GM19099 (cell line): ENCODE measurements around the gene PRKCQ.

Experiments used
- POLR2A ChIP-seq: IDR thresholded peaks from 3 replicates; pipeline ENCODE4 v1.6.1; 2011; ENCODE audit warnings: low read depth; ENCODE audit not compliant: insufficient read length; ENCODE audit errors: extremely low read depth

PRKCQ gene

DNA sequence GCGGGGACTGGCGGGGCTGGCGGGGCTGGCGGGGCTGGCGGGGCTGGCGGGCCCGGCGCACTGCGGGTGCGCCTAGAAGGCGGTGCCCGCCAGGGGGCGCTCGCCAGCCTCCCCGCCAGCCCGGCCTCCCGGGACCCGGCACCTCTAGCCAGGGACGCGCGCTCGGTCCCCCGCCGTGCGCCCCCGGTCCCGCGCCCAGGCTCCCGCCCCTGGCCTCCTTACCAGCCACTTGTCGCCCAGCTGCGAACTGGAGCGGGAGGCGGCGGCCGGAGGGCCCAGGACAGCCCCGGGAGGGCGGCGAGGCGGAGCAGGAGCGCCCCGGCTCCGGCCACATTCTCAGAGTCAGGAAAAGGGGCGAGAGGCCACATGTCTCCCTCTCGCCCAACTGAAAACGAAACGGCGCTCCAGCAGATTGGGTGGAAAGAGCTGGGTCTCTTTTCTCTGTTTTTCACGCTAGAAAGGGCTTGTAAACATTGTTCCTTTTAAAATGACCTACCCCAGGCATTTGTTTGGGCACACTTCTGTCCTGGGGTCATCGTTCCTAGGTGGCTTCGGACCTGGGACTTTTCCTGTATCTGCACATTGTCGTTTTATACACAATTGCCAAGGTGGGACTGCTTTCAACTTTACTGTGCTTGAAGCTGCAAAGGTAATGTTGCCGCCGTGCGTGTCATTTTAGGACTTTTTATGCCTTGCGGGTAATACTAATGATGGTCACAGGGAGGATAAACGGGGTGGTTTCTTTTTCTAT lies 378 bp upstream of the PRKCQ start:
- no peak for TF ChIP-seq POLR2A

DNA sequence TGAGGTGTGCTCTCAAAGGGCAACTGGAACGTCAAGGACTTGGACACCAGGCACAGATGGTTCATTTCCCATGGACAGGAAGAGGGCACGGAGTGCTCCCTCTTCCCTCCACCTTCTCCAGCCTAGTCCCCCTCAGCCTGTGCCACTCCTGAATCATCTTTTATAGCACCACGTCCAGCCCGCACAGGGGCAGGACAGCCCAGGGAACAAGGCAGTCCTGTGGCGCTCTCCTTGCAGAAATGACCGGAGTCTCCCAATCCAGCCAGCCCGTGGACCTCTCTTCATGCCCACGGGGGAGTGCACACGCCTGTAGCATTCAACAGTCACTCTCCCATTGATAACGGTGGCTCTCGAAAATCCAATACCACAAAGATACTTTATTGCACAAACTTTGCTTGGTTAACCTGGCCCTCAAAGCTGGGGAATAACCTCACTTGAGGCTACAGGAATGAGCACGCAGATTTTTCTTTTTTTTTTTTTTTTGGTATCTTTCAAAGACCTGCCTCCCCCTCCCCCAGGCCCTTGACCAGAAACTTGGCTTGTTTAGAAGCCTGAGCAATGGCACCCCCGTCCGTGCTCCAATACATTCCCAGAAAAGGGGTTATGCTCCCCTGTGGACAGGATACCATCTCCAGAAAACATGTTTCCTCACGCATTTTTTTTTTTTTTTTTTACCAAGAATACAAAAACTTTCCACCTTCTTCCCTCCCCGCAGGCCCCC lies 733 bp downstream of the PRKCQ start:
- TF ChIP-seq POLR2A = no peak

DNA sequence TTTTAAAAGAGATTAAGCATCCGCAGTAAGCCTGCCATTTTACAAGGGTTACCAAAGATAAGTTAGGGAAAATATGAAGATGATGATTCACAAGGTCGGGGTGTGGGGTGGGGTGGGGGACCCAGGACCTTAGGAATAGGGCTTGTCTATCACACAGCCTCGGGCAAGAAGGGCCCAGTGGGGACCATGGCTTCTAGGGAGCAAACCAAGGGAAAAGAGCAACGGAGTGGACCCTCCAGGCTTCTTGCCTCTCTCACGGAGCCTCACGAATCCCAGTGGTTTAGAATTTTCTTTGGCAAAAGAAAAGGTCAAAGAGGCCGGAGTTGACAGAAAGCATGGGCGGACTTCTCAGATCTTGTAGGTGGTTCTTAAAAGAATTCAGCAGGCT lies 1.3 kb downstream of the PRKCQ start:
- no peak for TF ChIP-seq POLR2A

GRCh38 chr10:6578251-6578771 lies 1.8 kb downstream of the PRKCQ start:
- TF ChIP-seq POLR2A = no peak

DNA sequence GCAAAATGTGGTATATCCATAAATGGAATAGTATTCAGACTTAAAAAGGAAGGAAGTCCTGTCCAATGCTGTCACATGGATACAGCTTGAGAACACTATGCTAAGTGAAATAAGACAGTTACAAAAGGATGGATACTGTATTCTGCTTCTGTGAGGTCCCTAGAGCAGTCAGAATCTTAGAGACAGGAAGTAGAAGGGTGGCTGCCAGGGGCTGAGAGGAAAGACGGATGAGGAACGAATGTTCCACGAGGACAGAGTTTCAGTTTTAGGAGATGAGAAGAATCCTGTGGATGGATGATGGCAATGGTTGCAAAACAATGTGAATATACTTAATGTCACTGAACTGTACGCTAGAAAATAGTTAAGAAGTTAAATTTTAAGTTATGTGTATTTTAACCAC lies 3.8 kb downstream of the PRKCQ start:
- TF ChIP-seq POLR2A = no peak

GRCh38 chr10:6574664-6575176 lies 5.4 kb downstream of the PRKCQ start:
- TF ChIP-seq POLR2A = no peak

DNA sequence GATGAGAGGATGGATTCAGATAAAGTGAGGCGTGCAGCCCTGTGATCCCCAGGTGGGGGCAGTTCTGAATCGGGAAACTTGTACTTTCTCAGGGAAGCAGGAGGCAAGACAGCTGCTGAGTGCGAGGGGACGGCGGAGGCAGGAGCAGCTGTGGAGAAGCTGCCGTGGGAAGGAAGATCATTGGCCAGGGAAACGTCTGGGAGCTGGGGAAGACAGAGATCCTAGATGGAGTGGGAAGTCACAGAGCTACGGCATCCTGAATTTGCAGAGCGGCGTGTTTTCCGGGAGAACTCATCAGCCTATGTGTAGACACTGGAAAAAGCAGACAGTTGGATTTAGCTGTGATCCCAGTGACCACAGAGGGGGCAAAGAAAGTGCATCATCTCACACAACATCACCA lies 9.2 kb downstream of the PRKCQ start:
- TF ChIP-seq POLR2A = no peak

DNA sequence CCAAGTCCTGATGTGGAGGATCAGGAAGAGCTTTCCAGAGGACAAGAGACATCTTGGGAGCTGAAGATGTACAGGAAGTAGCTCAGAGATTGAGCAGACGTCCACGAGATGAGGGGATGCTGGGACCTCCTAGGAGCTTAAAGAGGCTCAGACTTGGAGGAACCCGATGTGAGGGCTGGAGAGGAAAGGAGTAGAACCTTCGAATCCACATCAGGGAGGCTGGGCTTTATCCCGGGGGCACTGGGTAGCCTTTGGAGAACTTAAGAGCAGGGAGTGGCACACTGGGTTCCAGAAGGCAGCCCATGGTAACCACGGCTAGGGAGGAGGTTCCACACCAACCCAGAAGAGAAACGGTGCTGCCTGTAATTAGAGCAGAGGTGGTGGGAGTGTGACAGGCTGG lies 10.8 kb downstream of the PRKCQ start:
- TF ChIP-seq POLR2A = no peak

- TF ChIP-seq POLR2A = no peak
These were observed 12.2 kb downstream of the PRKCQ start for GRCh38 chr10:6567884-6568283.

- TF ChIP-seq POLR2A = no peak
These were observed 12.8 kb downstream of the PRKCQ start for GRCh38 chr10:6567203-6567703.

DNA sequence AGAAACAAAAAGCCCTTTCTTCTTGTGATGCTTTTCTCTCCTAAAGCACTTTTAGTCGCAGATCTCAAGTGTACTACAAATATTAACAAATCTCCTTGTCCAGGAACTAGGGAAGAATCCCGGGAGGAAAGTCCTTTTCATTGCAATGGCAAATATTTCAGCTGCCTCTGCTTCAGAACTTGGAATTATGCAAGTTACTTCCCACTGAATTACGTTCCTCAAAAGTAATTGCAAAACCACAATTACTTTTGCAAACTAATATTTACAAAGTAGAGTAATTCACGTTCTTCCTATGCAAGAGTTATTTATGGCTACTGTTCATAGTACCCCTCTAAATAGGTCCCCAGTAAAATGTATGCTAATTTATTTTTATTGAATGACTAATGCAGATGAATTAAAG lies 14.5 kb downstream of the PRKCQ start:
- no peak for TF ChIP-seq POLR2A

GRCh38 chr10:6564367-6564766 lies 15.7 kb downstream of the PRKCQ start:
- no peak for TF ChIP-seq POLR2A

- TF ChIP-seq POLR2A = no peak
These were observed 16.3 kb downstream of the PRKCQ start for GRCh38 chr10:6563731-6564130.

GRCh38 chr10:6563075-6563474 lies 17.0 kb downstream of the PRKCQ start:
- TF ChIP-seq POLR2A = no peak

- no peak for TF ChIP-seq POLR2A
These were observed 17.9 kb downstream of the PRKCQ start for GRCh38 chr10:6562221-6562620.

DNA sequence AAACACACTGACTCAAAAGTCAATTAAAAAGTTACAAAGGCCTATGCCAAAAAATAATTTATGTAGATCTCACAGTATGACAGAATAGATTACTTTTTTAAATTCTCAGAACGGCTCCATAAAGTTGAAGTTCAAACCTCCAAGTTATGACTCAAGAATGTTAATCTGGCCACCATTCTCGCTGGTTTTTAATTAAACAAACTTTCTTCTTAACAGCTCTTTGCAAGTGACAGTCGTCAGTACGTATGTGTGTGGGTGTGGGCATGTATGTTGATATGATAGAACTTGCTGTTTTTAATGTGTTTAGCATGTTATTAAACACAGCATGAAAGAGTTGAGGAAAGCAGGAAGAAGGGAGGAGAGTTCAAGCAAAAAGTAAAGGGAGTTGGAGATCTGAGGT lies 18.5 kb downstream of the PRKCQ start:
- TF ChIP-seq POLR2A = no peak
